Limb (tissue), 2 donors: ENCODE results near the gene SULT1B1.

ENCODE experiments used
- DNase-seq, 2 donors: peaks; one replicate each; pipeline ENCODE4 v3.0.0-alpha.2; 2016; ENCODE audit errors: extremely low spot score in 2 of 2

SULT1B1 gene

DNA sequence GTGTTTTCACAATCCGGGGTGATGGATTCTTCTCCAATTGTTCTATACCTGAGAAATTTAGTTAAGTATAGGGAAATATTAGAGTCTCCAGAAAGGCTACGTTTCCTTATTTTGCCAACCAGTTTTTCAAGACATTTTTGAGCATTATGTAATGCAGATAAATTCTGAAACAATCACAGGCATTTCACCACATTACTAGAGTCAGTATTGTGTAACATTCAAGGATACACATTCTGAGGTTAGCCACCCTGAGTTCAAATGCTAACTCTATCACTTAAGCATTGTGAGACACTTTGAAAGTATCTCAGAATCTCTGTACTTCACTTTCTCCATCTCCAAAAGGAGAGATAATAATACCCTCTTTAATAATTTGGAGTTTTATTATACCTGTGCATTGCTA is 10.6 kb downstream of the SULT1B1 start:
- no peak for DNase-seq

DNA sequence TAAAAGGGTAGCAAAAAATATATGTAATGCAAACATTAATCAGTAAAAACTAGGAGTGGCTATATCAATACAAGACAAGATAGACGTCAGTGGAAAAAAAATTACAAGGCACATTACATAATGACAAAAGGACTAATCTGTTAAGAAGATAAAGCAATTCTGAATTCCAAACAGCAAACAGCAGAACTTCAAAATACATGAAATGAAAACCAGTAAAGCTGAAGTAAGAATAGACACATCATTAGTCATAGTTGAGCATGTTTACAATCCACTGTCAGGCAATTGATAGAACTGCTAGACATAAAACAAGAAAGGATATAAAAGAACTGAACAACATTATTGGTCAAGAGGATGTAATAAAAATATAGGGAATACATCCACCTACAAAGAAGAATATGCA is 12.2 kb downstream of the SULT1B1 start:
- DNase-seq = no peak

DNA sequence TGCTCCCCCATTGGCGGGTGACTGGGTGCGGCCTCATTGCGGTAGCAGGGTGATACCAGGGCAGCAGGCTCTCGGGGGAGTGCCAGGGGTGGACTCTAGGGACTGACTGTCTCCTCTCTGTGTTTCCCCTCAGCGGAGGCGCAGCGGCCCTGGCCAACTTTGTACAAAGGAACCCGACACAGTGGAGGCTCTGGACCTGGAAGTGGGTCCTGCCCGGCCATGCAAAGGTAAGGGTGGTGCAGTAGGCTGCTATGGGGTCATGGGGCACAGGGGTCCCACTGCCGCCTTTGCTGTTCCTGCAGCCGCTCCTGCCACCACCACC is 16.3 kb downstream of the SULT1B1 start:
- DNase-seq = no peak

DNA sequence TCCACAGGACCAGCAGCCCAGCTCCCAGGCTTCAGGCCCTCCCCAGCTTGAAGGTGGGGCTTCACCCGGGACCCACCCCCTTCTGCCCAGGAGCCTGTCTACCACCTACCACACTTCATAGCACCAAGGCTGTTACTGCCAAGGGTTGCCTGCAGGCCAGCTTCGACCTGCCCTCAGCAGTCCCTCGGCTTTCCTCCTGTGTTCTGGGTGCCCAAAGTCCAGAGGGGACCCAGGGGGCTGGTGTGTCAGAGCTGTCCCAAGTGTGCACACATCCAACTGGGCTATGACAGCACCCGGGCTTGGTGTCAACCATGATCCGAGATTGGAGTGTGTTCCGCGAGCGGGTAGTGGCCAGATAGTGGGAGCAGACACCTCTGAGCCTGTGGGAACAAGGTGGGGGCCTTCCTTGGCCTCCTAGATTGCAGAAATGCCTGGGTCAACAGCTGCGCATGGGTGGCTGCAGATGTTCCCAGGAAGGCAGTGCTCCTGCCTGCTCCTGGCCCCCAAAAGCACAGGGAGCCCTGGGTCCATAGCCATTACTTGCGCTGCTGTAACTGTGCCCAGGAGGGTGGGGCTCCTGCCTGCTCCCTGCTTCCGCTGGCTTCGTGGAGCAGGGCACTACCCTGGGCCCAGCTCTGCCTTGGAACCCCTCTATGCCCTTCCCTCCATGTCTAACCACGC is 16.8 kb downstream of the SULT1B1 start:
- no peak for DNase-seq

DNA sequence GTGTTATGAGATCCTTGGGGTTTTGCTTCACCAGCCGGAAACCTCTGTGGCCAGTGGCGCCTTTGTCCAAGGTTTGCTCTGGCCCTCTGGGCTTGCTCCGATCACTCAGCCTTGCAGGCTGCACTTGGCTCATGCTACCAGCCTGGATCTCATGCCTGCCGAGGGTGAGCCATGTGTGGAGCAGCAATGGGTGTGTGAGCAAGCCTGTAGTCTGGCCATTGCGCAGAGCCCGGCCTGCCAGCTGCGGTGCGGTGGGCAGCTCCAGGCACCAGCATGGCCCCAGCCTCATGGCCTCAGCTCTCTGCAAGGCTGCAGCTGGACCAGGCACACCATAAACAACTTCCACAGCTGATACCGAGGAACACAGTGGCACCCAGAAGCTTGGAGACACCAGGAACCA is 17.8 kb downstream of the SULT1B1 start:
- DNase-seq = no peak

DNA sequence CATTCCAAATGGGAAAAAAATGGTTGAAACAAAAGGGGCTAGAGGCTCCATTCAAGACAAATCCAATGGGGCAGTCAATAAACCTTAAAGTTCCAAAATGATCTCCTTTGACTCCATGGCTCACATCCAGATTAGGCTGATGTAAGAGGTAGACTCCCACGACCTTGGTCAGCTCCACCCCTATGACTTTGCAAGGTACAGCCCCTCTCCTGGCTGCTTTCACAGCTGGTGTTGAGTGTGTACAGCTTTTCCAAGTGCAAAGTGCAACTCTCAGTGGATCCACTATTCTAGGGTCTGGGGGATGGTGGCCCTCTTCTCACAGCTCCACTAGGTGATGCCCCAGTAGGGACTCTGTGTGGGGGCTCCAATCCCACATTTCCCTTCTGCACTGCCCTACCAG is 21.5 kb downstream of the SULT1B1 start:
- DNase-seq = no peak

DNA sequence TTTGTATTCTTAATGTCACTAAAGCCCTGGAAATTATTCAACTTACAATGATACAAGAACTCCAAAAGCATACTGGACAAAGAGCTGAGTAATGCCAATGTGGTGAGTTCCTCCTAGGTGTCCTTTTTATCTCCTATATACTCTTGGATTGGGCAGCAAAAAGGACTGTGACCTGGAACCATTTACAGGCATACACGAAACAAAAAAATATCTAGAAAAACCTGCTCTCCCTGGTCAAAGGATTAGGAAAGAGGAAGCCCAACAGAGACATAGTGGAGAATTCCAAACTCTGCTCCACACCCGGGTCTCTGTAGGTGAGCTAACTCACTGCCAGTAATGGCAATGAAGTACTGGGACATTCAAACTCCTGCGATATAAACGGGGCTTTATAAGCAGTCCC is 25.3 kb downstream of the SULT1B1 start:
- DNase-seq = no peak

DNA sequence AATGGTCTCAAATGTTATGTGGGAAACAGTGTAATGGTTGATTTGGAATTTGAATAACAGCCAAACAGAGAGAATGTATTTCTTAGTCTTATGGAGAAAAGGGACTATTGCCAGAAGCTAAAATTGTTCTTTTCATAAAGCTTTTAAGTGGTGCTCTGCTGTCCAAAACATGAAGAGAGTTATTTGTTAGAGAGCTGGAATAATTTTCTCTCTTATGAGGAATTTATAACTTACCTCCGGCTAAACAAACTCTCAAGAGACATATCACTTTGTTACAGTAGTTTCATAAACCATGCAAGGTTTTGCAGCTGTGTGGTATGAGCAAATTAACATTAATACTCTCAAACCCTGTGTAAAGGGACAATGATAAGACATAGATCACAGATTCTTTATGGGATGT is 28.6 kb downstream of the SULT1B1 start:
- DNase-seq = peak in 1 of 2 donors; percentile 88

DNA sequence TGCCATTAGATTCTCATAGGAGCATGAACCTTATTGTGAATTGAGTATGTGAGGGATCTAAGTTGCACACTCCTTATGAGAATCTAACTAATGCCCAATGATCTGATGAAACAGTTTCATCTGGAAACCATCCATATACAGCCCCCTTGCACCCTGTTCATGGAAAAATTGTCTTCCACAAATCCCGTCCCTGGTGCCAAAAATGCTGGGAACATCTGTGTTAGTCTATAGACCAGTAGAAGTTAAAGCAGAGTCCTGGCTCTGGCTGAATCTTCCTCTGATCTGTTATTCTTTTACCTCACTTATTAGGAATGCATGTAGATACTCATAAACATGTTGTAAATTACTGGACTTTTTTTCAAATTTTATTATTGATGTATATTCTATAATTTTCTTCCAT is 29.2 kb downstream of the SULT1B1 start:
- DNase-seq = peak; percentile 42 to 83

DNA sequence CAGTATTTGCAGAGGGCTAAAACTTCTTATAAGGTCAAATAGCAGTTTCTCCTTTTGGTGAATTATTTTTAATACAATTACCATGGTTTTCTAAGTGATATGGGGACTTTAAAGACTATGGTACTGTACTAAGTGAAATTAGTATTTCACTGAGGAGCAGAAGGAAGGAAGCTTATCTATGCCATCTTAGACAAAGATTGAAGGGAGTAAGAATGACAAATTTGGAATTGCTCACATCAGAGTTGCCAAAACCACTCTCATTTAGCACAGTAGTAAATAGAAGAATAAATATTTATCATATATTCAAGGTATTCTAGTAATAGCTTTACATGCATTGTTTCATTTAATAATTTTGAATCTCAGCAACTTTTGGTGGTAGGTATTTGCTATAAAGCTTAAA is 30.4 kb downstream of the SULT1B1 start:
- no peak for DNase-seq

DNA sequence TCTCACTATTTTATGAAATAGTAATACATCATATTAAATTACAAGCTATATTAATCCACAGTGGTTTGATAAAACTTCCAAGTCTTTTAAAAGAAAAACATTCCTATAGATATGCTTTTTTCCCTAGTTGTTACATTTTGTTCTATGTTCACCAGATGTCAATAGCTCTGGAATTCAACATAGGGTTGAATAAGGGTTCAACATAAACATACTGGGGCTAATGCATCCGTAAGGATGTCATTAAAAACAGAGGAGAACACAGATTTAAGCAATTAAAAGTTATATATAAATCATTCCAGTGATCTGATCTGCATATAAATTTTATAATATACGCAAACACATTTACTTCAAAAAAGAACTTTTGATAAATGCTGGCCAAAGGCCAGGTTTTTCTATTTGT is 32.5 kb downstream of the SULT1B1 start:
- DNase-seq = peak in 1 of 2 donors; percentile 70

DNA sequence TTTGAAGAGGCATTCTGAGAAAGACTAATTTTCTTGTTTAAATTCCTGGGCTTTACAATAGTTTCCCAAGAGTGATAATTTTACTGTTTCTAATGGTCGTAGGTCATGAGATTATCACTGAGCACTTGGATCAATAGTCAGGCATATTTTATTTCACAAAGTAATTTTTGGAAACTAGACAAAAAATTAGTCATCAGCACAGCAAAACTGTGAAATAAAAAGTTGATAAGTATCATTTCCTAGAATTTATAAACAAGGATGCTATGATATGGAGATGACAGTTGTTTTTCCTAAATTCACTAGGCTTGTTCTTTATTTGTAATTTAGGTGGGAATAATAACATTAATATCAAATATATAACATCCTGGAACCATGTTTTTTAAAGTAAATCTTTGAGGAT is 33.0 kb downstream of the SULT1B1 start:
- DNase-seq = peak in 1 of 2 donors; percentile 9

DNA sequence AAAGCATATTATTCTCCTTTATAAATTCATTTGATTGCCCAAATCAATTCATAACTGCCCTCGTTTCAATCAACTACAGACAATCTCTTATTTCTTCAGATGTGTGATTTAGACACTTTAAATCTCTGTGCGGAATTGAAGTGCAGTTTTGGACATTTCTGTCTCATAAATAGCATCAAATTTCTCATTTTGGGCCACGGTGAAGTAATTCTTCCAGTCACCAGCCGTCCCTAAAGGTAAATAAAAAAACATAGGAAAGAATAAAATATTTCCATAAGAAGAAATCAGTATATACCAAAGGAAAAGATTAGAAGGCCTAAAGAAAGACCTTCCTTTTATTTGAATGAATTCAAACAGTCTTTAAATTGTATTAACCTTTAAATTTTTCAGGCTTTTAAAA is 33.4 kb downstream of the SULT1B1 start:
- no peak for DNase-seq

DNA sequence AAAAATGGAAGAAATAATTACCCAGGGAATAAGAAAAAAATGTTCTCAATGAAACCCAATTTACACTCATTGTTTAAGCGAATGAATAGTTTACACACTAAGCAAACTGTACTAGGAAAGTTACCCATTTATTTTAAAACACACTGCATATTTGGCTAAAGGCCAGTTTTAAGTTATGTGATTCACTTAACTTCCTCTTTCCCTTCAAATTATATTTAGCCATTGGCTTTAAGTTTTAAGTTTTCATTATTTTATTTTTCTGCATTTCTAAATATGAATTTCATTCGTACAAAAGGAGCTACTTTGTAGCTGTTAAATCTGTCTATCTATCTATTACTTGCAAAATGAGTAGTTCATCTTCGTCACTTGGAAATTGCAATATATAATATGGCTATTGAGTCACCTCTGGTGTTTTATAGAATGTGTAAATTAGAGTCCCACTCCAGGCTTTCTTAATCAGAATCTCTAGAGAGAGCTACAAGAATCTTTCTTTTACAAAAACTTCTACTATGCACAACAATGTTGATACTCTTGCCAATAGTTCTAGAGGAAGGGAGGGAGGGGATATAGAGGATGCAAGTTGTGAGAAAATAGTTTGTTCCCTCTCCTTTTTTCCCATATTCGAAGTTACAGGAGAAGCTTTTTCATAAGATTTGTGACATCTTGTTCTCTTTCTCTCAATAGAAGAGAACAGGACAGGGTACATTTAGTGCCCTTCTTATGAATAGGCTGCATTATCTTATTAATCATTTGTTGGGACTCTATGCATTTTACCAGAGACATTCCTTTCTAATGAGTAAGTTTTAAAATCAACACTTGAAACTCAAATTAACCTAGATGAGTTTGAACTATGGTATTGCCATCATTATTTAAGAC is 41.8 kb downstream of the SULT1B1 start:
- peak in 1 of 2 donors; percentile 24 for DNase-seq

DNA sequence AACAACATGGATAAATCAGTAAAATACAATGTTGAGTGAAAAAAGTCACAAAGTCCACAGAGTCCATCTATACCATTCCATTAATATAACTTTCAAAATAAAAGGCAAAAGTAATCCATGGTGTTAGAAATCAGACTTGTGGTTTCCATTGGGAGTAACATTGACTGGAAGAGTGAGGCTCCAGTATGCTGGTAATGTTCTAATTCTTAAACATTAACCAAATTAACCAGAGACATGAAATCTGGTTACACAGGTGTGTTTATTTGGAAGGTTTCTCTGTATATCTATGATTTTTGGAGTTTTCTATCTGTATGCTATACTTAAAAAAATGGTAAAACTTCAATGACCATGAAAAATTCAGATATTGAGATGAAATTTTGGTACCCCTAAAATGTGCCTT is 42.6 kb downstream of the SULT1B1 start:
- DNase-seq = no peak

DNA sequence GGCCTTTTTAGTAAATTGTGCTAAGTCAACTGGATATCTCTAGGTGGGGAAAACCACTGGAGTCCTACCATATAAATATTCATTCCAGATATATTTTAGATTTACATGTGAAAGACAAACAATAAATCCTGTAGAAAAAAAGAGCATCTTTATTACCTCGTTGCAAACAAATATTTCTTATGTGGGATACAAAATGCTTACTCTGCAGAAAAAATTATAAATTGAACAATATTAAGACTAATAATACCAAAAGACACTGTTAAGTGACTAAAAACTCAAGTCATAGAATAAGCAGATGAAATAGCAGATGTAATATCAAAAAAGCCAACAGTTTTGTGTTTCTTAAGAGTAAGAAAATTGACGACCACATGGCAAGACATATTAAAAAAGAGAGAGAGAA is 43.8 kb downstream of the SULT1B1 start:
- DNase-seq = no peak

DNA sequence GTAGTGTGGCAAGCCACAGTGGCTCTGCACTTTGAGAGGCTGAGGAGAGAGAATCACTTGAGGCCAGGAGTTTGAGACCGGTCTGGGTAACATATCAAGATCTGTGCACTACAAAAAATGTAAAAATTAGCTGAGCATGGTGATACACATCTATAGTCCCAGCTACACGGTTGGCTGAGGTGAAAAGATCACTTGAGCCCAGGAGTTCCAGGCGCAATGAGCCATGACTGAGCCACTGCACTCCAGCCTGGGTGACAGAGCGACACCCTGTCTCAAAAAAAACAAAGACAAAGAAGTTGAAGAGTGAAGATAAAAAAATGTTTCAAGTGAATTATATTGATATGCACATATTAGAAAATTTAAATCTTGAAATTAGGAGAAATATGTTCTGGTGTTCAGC is 46.3 kb downstream of the SULT1B1 start:
- no peak for DNase-seq

DNA sequence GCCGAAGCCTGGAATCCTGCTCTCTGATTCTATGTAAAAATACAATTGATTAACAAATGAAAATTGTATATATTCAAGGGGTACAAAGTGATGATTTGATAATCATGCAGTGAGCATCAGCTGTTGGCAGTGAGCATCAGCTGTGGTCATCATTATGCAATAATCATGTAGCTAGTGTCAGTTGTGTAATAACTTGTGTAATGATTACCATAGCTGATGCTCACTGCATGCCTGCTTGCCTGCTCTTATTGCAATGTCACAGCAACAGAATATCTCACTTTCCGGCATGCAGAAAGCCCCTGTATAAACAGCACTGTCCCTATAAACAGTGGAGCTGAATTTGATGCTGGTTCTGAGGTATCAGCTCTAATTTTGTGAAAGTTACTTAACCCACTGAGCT is 46.8 kb downstream of the SULT1B1 start:
- DNase-seq = no peak

DNA sequence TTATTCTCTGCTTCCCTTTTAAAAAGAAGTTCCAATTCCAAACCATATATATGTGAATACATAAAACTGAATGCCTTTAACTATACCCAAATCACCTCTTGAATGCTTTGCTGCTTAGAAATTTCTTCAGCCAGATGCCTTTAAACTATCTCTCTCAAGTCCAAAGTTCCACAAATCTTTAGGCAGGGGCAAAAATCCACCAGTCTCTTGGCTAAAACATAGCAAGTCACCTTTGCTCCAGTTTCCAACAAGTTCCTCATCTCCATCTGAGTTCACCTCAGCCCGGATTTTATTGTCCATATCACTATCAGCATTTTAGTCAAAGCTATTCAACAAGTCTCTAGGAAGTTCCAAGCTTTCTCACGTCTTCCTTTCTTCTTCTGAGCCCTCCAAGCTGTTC is 49.8 kb downstream of the SULT1B1 start:
- DNase-seq = no peak

DNA sequence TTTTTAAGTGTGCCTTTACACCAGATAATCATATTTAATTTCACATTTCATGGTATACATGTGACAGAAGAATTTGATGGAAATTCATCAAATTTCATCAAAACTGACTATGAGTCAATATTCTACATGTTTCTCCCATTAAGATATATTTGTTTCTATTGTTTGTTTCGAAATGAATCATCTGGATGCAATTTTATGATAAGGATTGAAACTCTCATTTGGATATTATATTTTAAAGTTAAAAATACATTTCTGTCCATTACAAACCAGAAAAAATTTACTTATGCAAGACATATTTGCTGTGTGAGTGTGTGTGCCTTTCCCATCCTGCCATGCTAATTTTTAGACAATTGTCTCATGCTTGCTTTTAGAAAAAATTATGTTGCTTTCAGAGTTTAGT is 52.2 kb downstream of the SULT1B1 start:
- DNase-seq = no peak

DNA sequence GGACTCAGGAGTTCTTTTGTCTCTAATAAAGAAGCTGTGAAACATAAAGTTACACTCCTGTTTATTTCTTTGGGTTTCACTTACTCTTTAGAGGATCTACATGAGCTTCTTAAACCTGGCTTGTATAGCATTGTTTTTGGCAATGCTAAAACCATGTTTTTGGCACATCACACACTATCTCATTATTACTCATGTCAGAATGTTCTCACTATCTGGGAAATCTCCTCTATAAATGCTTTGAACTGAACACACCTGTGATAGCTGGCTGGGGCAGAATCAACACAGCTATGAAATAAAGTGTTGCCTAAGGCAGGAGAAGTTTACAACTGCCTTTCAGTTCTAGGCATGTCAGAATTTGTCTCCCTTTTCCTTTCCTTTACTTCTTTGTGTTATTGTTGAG is 52.6 kb downstream of the SULT1B1 start:
- DNase-seq = no peak

DNA sequence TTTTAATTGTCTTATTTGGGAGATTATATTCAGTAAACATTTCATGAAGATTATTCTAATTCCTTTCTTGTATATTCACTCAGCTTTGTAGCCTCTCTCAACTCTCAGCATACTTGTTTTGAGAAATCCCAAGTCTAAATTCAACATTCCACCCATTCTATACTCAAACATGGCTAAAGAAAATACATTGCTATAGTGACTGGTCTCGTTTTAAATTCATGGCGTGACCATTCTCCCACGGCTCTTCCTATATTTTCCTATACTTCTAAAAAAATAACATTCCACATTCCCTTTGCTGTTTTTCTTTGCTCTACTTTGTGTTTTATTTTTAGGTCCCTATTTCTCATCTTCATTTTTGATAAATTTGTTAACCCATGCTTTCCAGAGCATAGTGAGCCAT is 58.2 kb downstream of the SULT1B1 start:
- DNase-seq = no peak

DNA sequence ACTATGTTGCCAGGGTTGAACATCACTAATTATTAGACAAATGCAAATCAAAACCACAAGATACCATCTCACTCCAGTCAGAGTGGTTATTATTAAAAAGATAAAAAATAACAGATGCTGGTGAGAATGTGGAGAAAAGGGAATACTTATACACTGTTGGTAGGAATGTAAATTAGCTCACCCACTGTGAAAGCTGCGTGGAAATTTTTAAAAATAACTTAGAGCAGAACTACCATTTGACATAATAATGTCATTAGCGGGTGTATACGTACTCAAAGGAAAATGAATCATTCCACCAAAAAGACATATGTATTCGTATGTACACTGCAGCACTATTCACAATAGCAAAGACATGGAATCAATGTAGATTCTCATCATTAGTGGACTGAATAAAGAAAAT is 58.7 kb downstream of the SULT1B1 start:
- no peak for DNase-seq
